SH-SY5Y (cell line): ENCODE data around the gene GAB2.

Source experiments
- GATA2 ChIP-seq: IDR thresholded peaks from 2 replicates; pipeline ENCODE4 v1.6.1; 2011; ENCODE audit warnings: mild to moderate bottlenecking, low read depth, low read length
- GATA3 ChIP-seq: IDR thresholded peaks from 2 replicates; pipeline ENCODE4 v1.6.1; 2011; ENCODE audit warnings: low read depth, mild to moderate bottlenecking, low read length, moderate library complexity

GRCh38 chr11:78221396-78222315, 196.0 kb downstream of the GAB2 start:
- TF ChIP-seq GATA2 (0 out of 2 replicates have a peak, but pooled peaks have one; percentile 34), GATA3 (no peak)
